ENCODE measurements around the gene SERPINA6.

The SERPINA6 gene

DNA sequence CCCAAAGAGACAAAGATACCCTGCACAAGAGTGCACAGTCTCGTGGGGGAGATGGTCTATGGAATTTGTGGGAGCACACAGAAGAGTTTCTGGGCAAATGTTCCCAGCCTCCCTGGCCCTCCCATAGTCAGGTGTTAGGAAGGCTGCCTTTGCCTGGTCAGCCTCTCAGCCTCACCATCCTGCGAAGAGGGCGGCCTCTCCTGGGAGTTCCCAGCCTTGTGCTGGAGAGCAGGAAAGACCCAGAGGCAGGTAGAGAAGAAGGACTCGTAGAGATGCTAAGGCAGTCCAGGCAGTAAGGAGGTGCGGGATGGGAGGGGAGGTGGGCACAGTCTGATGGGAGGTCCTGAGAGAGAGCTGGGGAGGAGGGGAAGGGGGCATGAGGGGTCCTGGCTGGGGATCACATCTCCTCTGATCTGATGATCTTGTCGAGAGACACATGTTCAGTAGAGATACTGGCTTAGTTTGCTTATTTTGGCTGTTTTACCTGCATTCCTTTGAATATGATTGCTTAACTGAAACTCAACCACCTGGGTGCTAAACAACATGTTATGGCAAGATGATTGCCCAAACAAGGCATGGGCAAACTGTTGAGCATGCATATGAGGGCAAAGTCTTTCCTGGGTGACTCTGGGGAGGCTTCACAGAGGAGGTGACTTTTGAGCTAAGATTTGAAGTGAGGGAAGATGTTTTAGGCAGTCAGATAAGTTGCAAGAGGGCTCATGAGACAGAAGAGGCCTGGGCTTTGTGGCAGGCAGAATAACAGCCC lies 10.5 kb downstream of the SERPINA6 start:
- no peak overlapping the region for H3K4me3 ChIP-seq (ENCODE audit: low read length)
- DNase-seq (ENCODE audit: low read depth), result no peak
- TF ChIP-seq, protein P1, sequence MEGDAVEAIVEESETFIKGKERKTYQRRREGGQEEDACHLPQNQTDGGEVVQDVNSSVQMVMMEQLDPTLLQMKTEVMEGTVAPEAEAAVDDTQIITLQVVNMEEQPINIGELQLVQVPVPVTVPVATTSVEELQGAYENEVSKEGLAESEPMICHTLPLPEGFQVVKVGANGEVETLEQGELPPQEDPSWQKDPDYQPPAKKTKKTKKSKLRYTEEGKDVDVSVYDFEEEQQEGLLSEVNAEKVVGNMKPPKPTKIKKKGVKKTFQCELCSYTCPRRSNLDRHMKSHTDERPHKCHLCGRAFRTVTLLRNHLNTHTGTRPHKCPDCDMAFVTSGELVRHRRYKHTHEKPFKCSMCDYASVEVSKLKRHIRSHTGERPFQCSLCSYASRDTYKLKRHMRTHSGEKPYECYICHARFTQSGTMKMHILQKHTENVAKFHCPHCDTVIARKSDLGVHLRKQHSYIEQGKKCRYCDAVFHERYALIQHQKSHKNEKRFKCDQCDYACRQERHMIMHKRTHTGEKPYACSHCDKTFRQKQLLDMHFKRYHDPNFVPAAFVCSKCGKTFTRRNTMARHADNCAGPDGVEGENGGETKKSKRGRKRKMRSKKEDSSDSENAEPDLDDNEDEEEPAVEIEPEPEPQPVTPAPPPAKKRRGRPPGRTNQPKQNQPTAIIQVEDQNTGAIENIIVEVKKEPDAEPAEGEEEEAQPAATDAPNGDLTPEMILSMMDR (conservative IDR thresholded peaks at IDR 0.05; ENCODE audit: low read length), result no peak

DNA sequence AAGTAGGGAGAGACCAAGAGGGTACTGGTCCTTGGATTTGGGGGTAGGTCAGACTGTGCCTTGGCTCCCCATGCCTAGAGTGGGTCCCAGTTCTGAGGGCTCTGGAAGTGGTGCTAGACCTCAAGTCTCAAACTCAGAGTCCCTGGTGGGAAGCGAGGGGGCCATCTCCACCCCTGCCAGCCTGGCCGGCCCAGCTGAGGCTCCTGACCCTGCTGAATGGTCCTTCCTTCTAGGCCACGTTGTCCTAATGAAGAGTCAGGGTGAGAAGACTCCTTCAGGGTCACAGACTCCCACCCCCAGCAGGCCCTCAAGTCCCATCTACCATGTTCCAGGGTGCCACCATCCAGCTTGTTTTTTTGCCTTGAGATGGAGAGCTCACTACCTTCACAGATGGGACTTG lies 12.9 kb downstream of the SERPINA6 start:
- TF ChIP-seq, protein P1 (conservative IDR thresholded peaks at IDR 0.05; ENCODE audit: low read length), result no peak
- H3K4me3 ChIP-seq (ENCODE audit: low read length), result no peak overlapping the region
- DNase-seq (ENCODE audit: low read depth), result no peak

DNA sequence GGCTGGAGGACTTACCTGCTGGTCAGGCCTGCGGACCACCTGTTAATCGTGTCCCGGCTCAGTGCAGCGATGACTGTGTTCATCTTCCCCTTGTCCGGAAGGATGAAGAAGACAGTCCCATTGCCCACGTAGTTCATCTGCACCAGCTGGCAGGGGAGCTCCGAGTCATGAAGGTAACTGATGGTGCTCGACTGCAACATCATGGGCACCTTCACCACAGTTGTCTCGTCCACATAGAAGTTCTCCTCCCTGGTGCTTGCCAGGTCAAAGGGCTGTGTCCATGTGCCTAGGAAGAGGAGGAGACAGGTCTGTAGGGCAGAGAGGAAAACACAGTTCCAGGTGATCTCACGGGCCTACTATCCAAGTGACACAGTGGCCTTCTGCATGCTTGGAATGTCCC lies 13.4 kb downstream of the SERPINA6 start:
- H3K4me3 ChIP-seq (ENCODE audit: low read length), result no peak overlapping the region
- DNase-seq (ENCODE audit: low read depth), result no peak
- TF ChIP-seq, protein P1 (conservative IDR thresholded peaks at IDR 0.05; ENCODE audit: low read length), result no peak

DNA sequence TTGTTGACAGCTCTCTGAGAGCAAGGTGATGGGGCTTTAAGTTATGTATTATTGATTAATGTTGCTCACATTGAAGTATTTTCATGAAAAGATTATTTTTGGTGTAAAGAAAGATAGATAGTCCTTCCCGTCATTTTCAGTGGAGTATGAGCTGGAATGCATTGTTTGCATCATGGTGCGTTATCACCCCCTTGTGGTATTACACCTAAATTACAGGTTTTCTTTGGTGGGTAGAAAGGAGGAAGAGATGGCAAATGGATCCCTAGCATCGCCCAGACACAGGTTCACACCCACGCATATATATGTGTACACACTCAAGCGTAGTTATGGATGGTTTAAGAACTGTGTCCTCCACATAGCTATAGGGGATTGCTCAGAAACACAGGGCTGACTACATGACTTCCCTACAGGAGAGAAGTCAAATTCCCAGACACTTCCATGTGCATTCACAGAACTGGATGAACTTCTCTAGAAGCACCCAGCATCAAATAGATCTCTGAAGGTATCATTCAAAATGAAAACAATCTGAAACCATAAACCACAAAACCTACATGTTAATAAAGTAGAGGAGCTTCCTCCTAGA lies 15.6 kb downstream of the SERPINA6 start:
- no peak for DNase-seq (ENCODE audit: low read depth)
- TF ChIP-seq, protein P1 (conservative IDR thresholded peaks at IDR 0.05; ENCODE audit: low read length), result peak; percentile 25
- no peak overlapping the region for H3K4me3 ChIP-seq (ENCODE audit: low read length)

DNA sequence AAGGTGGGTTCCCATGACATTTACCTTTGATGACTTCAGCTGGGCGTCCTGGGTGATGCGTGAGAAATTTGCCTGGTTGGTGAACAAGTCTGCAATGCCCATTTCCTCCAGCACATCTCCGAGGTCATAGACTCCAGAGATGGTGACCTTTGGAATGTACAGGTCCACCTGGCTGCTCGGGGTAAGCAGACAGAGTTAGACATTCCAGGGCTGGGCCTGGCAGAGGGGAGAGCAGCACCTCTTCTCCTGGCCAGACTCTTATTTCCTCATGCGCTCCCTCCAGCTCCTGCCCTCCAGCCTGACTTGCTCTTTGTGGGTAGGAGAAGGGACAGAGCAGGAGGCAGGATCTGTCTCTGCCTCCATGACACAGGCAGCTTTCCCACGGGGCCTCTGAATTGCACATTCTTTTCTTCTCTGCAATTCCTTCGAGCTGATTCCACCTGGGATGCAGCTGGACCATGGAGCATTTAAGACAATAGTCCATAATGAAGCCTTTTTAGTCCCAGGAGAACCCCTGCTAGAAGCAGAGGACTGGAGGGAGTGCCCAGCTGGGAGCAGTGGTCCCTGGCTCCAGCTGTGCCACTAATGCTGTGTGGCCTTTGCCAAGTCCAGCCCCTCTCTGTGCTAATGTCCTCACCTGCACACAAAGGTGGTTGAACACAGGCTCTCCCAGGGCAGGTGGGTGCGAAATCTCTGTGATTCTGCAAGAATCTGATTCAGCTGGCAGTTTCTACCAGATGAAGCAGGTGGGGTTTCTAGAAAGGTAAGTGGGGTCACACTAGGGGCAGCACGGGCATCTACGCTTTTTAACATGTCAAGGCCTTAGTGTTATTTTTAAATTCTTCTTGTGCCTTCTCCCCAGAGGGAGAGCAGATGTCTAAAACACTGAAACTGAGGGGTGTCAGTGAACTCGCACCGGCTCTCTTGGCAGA lies 16.8 kb downstream of the SERPINA6 start:
- TF ChIP-seq, protein P1 (conservative IDR thresholded peaks at IDR 0.05; ENCODE audit: low read length), result no peak
- H3K4me3 ChIP-seq (ENCODE audit: low read length), result no peak overlapping the region
- no peak for DNase-seq (ENCODE audit: low read depth)

DNA sequence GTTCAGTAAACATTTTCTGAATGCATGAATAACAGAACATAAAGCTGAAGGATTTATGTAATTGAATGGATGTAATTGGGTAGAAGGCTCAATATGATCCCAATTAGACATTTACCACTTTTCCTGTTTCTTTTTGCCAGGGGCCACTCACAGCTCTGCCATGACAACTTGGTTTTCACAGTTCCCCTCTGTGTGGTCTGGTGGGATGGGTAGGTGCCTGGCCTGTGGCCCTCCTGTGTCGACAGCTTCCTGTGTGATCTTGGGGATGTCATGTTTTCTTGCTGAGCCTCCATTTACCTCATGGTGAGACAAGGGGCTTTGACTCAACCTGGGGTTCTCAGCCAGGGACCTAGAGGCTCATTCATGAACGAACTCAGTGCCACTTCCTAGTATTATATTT lies 17.5 kb downstream of the SERPINA6 start:
- no peak for DNase-seq (ENCODE audit: low read depth)
- H3K4me3 ChIP-seq (ENCODE audit: low read length), result no peak overlapping the region
- TF ChIP-seq, protein P1 (conservative IDR thresholded peaks at IDR 0.05; ENCODE audit: low read length), result no peak

All from AG10803 (cell line).